Measurements from ENCODE around the gene DNAL4. TPM values are rescaled to one million over a fixed set of nuclear protein-coding genes. Genes with fewer than 3 reads are reported as not detected.

The DNAL4 gene
- total RNA-seq, 1 donor from 2014 or later = 15.1 TPM

DNA sequence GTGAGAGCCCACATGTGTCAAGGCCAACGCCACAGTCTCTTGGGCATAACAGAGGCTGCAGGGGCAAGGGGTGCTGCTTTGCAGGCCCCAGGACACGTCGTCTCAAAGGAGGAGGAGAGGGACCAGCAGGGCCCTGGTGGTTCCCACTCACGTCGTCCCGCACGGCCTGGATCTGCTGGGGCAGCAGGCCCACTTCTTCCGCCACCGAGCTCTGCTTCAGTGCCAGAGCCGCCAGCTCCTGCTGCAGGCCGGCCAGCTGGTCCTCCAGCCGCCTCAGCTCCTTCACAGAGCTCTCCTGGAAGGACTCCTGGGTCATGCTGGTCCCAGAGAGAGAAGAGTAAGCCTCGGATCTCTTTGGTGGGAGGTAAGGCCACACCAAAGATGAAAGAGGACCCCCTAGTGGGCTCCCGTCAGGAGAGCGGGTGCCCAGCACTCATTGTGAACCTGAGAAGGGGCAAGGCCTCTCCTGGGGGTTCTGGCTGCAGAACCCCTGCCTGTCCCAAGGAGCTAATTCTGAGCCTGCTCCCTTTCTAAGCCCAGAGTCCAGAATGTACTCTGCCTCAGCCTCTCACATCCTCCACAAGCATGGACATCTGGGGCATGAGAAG is 53.7 kb downstream of the DNAL4 start:
- DNase-seq (ENCODE audit: low read depth in 2 of 2) = no peak

DNA sequence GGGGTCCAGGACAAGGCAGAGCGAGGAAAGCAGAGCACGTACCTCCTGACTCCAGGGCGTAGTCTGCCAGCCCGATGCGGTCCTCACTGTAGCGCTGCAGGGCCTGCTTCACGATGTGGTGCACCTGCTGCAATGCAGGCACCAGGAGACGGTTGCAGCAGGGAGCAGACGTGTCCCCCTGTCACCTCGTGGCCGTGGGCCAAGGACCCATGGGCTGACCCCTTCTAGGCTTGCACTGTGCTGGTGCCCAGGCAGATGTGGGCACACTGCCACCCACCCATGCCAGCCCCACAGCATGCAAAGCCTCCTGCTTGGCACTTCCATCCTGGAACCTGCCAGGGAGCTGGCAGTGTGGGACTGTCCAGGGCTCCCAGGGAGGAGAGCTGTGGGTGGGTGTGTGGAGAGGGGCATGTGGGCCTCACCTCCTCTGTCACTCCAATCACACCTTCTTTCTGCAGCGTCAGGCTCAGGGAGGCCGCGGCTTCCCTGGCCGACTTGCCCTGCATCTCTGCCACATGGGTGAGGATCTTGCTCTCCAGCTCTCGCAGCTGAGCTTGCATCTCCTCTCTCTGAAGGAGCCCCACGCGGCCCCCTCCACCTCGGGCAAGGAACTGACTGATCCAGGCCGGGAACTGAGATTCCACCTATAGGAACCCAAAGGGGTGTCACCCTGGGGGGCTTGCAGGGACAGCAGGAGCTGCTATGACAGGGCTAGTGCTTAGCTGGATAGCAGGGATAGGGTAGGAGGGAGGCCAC is 54.5 kb downstream of the DNAL4 start:
- no peak for DNase-seq (ENCODE audit: low read depth in 2 of 2)

DNA sequence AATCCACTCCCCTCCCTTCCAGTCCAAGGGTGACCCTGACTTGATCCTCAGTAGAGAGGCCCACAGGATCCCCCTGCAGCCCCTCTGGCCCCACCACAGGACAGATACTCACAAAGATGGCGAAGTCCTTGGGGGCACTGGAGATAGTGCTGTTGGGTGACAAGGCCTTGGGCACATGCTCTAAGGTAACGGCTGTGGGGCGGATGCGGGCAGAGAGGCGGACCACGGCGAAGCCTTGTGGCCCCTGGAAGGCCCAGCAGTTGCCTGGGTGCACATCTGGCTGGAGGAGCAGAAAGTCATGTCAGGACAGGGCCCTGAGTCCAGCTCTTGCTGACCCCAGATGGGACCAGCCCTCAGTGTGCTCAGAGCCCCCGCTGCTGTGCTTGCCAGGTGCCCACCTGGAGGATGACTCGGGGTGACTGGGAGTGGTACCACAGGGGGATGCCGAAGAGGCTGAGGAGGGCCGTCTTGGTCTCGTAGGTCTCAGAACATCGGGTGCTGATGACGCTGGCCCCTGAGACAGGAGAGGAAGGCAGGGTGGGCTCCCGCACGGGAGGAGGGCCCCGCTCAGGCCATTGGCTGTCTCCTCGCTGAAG is 55.4 kb downstream of the DNAL4 start:
- DNase-seq (ENCODE audit: low read depth in 2 of 2) = no peak

DNA sequence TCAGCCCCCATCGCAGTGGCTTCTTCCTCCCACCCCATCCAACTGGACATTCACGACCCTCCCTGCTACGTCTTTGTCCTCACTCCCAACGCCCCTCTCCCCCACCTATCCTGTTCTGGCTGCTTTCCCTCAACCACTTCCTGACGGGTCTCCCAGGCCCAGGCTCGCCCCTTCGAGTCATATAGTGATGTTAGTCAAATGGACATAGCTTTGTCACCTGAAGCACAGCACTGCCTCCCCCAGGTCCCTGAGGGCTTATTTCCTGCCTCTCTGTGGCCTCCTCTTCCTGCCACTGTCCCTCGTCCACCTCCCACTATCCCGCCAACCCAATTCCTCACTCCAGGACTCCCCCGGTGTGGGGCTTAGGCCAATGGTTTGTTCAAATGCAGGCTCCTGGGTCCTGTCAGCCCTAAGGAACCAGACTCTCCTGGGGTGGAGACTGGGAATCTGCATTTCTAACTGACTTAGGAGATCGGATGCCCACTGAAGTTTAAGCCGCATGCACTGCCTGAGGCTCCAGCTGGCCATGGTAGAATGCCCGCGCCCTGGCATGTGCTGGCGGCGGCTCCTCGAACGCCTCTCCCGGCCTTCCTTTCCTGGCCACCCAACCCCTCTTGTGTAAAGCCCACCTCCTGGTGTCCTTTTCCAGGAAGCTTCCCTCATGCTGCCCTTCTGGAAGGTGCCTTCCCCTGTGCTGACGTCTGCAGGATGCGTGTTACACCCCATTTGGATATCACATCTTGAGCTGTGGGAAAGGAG is 56.5 kb downstream of the DNAL4 start:
- DNase-seq (ENCODE audit: low read depth in 2 of 2) = no peak

DNA sequence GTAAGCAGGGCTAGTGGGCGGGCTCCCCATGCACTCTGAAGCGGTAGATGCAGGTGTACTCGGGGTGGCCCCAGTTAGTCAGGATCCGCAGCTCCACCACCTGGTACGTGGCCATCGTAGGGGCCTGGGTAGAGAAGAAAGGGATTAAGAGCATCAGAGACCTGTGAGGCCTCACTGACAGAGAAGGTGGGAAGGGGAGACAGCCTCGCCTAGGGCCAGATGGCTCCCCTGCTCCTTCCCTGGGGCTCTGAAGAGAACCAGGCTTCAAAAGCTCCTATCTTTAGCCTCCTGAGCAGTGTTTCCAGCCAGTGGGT is 57.7 kb downstream of the DNAL4 start:
- DNase-seq (ENCODE audit: low read depth in 2 of 2) = no peak

DNA sequence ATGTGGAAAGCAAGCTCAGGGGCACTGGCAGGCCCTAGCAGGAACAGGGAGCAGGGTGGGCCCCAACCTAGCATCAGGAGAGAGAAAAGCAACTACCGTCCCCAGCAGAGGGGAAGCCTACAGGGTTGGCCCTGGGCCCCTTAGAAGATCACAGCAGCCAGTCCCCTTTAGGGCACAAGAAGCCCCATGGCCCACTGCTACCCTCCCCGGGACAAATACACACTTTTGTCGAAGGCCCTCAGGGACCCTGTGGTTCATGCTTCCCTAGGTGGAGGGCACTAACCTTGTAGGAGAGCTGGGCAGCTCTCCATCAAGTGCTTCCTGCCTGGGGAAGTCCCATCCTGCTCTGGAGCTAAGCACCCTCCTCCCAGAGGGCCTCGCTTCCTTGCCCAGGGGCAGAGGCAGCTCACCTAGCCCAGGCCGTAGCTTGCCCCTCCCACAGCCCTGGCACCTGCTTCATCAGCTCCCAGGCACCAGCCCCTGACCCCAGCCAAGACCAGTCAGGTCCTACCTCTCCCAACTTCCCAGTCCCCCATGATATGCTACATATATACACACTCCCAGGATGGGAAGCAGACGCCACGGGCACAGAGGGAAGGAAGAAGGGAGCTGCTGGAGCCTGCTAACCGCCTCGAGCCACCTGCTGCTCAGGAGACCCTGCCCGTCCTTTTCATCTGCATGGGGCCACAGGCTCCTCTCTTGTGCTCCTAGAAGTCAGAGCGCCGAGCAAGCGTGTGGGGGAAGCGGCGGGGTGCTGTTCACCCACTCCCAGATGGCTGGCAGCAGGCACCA is 58.3 kb downstream of the DNAL4 start:
- peak in 1 of 2 donors; percentile 17 for DNase-seq (ENCODE audit: low read depth in 2 of 2)

DNA sequence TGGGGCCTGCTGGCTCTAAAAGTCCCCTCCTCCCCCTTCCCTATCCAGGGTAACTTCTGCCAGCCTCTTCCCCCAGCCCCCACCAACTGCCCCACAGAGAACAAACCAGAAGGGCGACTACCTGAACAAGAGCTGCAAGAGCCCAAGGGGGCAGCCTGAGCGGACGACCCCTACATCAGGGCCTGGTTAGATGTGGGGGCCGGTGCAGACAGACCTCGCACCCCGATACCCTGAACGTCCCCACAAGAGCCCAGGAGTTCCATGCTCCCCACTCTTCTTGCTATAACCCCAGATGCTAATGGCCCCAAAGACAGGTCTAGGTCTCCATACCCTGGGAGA is 58.8 kb downstream of the DNAL4 start:
- DNase-seq (ENCODE audit: low read depth in 2 of 2) = no peak

DNA sequence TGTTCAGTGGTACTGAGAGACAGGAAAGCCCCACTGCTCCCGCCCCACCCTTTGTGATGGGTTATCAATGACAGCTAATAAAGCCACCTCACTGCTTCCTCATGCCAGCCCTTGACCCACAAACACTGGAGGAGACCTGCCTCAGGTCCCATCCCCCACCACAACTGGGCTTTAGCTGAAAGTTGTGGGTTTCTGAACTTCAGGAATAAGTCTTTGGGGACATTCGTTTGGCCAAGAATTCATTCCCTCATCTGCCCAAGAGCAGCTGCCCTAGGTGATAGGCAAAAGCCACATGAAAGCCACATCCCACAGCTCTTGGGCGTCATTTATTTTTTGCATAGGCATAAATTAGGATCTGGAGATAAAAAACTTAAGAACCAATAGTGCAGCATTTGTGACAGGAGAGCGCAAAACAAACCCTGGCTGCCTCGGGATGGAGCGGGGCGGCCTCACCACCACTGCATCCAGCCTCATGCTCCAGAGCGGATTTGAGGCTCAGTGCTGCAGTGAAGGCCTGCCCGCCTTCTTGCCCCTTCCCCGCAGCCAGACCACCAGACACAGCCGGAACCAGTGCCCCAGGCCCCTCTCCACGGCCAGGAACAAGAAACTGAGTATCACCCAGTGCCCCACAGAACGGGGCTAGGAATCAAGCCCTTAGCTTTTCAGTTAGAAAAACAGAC is 59.4 kb downstream of the DNAL4 start:
- no peak for DNase-seq (ENCODE audit: low read depth in 2 of 2)

DNA sequence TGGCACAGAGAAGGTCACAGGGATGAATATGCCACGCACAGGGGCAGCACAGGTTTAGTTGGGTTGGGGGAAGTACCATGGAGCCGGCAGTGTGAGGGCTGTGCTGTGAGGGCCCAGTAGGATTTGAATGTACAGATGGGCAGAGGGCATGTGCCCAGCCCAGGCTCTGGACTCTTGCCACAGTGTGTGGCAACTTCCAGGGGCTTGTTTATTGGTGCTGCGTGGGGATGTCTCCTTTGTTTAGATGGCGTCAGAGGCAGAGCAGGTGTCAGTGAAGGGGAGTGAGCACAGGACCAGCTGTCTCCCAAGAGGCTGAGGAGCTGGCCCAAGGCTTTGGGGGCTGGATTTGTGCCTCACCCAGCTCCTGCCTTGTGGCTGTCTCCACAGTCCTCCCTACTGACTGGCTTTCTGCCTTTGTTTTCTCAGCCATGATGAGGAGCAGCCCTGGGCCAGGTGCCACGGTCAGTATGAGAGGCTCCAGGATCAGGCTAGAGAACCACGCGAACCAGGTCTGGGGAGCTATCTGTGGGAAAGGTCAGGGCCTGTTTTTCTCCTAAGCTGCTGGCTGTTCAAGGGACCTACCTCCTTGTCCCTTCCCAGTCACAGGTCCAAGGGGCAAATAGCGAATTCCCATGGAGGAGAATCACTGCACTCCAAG is 60.1 kb downstream of the DNAL4 start:
- no peak for DNase-seq (ENCODE audit: low read depth in 2 of 2)

DNA sequence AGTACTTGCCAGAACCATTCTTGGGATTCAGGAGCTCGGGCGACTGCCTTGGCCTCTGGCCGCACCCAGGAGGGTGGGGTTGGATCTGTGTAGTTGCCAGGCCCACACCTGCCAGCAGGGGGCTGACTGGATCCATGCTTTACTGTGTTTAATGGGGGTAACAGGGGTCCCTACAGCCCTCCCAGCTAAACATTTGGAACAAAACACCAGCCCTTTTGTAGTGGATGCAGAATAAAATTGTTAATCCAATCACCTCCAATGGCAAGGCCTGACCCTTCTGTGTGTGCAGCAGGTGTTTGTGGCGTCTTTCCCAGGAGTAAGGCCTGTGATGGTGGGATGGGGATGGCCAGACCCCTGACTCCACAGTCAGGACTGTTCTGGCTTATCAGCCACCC is 60.6 kb downstream of the DNAL4 start:
- DNase-seq (ENCODE audit: low read depth in 2 of 2) = peak; percentile 27 to 54

DNA sequence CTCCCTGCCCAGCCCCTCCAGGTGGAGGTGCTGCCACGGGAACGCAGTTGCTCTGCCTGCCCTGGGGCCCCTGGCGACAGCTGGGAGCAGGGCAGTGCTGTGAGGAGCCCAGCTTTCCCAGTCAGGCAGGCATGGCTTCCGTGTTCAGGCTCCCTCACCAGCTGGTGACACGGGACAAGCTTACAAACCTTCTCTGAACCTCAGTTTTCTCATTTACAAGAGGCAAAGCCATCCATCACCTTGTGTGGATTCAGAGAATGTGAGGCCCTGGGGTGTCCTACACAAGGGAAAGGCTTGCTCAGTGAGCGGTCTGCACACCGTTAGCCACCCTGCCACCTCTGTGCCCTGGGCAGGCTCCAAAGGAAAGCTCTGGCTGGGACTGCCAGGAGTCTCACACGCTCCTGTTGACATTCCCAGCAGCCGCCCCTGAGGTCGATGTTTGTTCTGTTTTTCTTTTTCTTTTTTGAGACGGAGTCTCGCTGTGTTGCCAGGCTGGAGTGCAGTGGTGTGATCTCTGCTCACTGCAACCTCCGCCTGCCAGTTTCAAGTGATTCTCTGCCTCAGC is 61.6 kb downstream of the DNAL4 start:
- no peak for DNase-seq (ENCODE audit: low read depth in 2 of 2)

DNA sequence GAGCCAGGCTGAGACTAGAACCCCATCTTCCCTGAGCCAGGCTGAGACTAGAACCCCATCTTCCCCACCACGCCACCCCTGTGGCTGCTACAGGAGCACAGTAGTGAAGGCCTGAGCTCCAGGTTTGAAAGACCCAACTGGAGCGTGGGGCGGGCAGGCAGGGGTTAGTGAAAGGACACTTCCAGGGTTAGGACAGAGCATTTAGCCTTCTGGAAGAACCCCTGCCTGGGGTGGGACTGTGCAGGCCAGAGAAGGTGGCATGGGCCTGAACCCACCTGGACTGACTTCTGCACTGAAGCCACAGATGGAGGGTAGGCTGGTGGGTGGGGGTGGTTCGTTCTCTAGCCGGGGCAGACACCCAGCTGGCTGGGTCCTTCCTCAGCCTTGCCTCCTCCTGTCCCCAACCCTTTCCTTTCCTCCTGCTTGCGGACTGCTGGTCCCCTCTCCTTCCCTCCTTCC is 62.2 kb downstream of the DNAL4 start:
- no peak for DNase-seq (ENCODE audit: low read depth in 2 of 2)

DNA sequence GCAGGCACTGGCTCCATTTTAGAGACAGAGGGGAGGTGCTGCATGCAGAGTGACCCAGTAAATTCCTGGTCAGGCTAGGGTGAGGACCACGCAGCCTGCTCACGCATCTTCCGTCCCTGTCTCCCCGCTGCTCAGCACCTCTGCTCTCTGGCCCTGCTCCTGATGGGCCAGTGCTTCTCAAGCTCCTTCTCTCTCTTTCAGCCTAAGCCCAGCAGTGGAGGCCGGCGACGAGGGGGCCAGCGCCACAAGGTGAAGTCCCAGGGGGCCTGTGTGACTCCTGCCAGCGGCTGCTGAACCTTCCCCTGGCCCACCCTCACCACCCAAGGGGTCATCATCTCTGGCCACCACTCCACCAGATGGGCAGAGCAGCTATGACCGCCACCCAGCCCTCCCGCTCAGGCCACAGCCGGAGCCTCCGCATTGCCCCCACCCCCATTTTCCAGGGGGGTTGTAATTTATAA is 63.5 kb downstream of the DNAL4 start:
- no peak for DNase-seq (ENCODE audit: low read depth in 2 of 2)

DNA sequence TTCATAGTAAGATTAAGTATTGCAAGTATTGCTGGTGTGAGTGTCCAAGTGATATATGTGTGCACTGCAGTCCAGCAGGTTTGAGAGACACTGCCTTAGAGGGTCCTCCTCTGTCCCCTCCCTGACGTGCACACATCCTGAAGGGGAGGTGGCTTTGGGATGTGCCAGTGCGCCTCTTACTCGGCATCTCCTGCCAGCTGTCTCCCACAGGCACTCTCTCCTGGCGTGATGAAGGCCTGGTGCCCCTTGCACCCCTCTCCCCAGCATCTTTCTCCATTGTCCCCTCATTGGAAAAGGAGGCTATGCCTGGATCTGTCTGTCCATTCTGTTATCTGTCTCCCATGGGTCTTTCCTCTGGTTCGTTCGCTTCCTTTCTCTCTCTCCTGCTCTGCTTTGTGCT is 64.0 kb downstream of the DNAL4 start:
- DNase-seq (ENCODE audit: low read depth in 2 of 2) = no peak

DNA sequence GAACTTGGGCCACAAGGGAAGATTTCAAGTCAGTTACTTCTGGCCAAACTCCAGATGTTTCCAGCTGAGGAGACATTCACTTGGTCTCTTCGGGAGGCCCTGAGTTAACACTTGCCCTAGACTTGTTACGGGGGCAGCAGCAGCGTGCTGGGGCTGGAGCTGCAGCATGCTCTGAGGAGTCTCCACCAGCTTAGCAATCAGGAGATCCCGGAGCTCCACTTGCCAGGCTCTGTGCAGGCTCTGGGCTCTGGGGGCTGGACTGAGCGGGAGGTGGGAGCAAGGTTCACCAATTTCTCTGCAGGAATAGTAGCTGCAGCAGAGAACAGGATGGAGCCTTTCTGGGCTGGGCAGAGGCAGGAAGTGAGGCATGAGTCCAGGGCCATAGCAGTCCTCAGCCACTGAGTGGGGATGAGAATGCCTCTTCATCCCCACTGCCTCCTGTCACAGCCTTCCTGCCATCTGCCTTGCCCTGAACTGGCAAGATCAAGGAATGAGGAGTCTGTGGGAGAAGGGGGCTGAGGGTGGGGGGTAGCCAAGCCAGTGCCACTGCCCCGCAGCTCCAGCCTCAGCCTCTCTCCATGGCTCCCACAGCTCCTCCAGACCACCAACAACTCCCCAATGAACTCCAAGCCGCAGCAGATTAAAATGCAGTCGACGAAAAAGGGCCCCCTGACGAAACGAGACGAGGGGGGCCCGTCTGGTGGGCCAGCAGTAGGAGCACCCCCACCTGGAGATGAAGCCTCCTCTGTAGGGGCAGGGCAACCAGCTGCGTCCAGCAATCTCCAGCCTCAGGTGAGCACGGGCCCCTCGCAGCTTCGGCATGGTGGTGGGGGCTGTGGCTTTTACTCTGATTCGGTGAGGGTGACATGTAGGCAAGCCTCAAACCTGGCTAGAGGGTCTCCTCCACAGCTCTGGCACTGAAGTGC is 64.8 kb downstream of the DNAL4 start:
- DNase-seq (ENCODE audit: low read depth in 2 of 2) = peak in 1 of 2 donors; percentile 31
